Vagina (tissue), 2 donors: ENCODE results near the gene OR10AD1.

ENCODE experiments used
- CTCF ChIP-seq, 3 experiments: fragments of 450-650 bp in 2 of 3; fragments of 200-600 bp in 1 of 3; sonication (generic) in 1 of 3; IDR thresholded peaks; one replicate each; pipeline ENCODE4 v1.5.1; 2017 to 2019; ENCODE audit warnings: antibody characterized with exemption in 3 of 3, mild to moderate bottlenecking in 2 of 3, moderate library complexity in 2 of 3
- POLR2A ChIP-seq, 2 donors: fragments of 450-650 bp; IDR thresholded peaks; one replicate each; pipeline ENCODE4 v1.6.1; 2017; ENCODE audit warnings: antibody characterized with exemption in 2 of 2, mild to moderate bottlenecking in 2 of 2, moderate library complexity in 2 of 2
- POLR2AphosphoS5 ChIP-seq, 2 donors: sonication (generic); formaldehyde crosslinking; IDR thresholded peaks; one replicate each; pipeline ENCODE4 v1.9.0; 2017; ENCODE audit warnings: antibody characterized with exemption in 2 of 2, mild to moderate bottlenecking in 2 of 2, low read depth in 1 of 2; ENCODE audit not compliant: insufficient read depth in 1 of 2

GRCh38 chr12:48160807-48161206, 42.3 kb downstream of the OR10AD1 start:
- no peak for TF ChIP-seq POLR2A (IDR thresholded peaks at IDR 0.05)
- TF ChIP-seq CTCF (IDR thresholded peaks at IDR 0.05), result no peak
- TF ChIP-seq POLR2AphosphoS5 (IDR thresholded peaks at IDR 0.05; ENCODE audit: insufficient read depth in 1 of 2, low read depth in 1 of 2), result no peak
